GM21717 (cell line): ENCODE results near the gene A1BG.
"Not testable (repeated sequence)": the region's sequence is repeated elsewhere in the genome, so short reads cannot be mapped to it uniquely, and the experiment has no call there.

Experiments
- ATAC-seq: cut with Tn5 transposase; IDR thresholded peaks from one replicate; pipeline ENCODE4 v1.9.1; 2021; ENCODE audit warnings: mild to moderate bottlenecking, moderate library complexity; ENCODE audit not compliant: unreplicated experiment

The A1BG gene

DNA sequence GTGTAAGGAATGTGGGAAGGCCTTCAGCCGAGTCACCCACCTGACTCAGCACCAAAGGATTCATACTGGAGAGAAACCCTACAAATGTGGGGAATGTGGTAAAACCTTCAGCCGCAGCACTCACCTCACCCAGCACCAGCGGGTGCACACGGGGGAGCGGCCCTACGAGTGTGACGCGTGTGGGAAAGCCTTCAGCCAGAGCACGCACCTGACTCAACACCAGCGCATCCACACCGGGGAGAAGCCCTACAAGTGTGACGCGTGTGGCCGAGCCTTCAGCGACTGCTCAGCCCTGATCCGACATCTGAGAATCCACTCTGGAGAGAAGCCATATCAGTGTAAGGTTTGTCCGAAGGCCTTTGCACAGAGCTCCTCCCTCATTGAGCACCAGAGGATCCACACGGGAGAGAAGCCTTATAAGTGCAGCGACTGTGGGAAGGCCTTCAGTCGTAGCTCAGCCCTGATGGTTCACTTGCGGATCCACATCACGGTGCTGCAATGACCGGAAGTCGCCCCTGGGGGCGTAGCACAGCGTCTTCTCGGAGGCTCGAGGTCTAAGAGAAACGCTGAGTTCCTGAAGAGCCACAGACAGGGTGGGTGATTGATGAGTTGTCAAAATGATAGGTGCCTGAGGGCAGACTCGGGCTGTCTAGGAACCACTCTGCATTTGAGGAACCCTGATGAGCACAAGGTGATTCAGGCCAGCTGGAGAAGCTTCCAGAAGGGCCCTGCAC is 14.3 kb downstream of the A1BG start:
- no peak for ATAC-seq

DNA sequence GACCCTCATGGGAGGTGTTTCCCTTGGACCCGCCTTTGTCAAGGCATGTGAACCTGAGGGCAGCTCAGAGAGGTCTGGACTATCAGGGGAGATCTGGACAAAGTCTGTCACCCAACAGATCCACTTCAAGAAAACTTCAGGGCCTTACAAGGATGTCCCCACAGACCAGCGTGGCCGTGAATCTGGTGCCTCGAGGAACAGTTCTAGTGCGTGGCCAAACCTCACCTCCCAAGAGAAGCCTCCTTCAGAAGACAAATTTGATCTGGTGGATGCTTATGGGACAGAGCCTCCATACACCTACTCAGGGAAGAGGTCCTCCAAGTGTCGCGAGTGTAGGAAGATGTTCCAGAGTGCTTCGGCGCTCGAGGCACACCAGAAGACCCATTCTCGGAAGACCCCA is 15.0 kb downstream of the A1BG start:
- ATAC-seq: no peak

DNA sequence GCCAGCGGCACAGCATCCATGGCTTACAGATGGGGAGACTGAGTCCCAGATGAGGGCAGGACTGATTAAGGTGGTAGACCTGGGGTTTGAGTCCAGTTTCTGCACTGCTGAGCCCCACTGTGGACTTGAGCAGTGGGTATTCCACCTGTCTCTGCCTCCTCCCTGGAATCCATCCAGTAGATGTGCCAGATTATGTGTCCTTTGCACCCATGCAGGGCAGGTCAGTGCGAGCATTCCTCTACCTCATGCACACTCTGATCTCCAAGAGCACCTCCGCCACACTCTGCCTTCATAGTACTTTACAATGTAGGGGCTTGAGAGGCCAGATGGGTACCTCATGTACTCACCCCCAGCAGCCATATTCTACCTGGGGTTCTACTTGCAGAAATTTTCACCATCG is 16.5 kb downstream of the A1BG start:
- no peak for ATAC-seq

DNA sequence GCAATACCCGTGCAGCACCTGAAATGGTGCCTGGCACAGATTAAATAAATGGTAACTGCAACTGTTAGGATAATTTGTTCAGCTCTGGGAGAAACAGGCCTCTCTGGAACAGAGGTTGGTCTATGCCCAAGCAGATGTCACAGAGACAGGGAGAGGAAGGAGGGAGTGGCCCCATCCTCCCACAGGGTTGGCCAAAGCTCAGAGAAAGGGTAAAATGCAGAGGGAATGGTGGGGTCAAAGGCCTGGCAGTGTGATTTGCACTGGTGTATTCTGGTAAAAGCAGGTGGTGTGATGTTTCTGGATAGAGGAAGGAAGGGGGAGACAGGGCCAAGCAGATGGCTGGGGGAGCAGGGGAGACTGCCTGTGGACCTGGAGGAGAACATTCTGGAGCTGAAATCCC is 17.1 kb downstream of the A1BG start:
- no peak for ATAC-seq

DNA sequence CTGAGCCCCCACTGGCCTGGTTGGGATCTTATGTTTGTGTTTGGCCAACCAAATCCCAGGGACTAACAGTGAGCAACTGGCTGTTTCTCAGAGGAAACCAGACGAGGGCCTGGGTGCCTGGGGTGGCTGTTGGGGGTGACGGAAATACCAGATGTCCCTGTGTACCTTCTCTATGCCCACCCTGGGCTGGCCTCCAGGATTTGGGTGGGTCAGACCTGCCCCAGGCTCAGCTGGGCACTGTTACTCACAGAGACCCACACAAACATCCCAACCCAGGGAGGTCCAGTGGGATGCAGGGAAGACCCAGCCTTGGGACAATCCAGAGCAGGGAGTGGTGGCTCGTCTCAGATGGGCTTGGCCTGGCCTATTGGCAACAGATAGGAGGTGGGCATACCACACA is 17.7 kb downstream of the A1BG start:
- no peak for ATAC-seq

DNA sequence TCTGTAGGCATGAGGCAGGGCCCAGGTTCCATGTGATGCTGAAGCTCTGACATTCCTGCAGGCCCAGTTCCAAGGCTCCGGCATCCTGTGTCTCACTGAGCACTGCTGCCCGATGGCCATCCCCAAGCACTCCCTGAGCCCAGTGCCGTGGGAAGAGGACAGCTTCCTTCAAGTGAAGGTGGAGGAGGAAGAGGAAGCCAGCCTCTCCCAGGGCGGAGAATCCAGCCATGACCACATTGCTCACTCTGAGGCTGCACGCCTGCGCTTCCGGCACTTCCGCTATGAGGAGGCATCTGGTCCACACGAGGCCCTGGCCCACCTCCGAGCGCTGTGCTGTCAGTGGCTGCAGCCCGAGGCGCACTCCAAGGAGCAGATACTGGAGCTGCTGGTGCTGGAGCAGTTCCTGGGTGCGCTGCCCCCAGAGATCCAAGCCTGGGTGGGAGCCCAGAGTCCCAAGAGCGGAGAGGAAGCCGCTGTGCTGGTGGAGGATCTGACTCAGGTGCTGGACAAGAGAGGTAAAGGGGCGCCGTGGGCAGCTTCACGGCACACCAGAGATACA is 18.5 kb downstream of the A1BG start:
- ATAC-seq: no peak

DNA sequence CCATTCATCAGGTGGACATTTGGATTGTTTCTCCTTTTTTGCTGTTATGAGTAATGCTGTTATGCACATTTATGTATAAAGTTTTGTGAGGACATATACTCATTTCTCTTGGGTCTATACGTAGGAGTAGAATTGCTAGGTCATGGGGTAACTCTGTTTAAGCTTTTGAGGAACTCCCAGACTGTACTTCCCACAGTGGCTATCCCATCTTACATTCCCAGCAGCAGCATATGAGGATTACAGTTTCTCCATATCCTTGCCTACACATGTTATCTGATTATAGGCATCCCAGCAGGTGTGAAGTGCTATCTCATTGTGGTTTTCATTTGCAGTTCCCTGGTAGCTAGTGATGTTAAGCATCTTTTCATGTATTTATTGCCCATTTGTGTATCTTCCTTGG is 20.6 kb downstream of the A1BG start:
- no peak for ATAC-seq

DNA sequence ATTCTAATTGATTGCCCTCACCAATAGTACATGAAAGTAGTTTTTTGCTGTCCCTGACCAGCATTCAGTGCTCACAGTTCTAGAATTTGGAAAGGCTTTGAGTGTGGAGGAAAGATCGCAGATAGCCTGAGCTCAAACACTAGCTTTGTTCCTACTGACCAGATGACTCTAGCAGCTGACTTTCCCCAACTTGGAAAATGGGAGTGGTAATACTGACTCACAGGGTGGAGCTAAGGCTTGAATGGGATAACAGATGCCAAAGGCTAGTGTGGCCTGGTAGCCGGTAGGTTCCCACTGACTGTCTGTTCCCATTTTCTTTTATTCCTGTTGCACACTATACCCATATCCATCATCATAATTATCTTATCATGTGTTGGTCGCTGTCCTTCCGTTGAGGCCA is 22.8 kb downstream of the A1BG start:
- ATAC-seq: no peak

DNA sequence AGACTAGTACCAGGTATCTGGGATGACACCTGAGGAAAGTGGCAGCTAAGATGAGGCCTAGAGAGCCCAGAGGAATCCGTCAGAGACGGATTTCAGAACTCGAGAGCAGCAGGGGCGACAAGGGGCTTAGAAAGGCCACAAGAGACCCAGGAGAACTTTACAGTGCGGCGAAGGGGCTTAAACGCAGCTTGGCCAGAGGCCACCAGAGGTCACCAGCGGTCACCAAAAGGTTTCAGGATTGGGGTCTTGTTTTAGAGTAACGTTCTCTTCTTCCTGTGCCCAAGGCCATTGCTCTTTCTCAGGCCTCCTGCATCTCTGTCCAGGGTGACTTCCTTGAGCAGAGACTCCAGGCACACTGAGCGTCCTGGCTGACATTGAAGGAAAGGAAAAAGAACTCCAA is 24.3 kb downstream of the A1BG start:
- no peak for ATAC-seq

DNA sequence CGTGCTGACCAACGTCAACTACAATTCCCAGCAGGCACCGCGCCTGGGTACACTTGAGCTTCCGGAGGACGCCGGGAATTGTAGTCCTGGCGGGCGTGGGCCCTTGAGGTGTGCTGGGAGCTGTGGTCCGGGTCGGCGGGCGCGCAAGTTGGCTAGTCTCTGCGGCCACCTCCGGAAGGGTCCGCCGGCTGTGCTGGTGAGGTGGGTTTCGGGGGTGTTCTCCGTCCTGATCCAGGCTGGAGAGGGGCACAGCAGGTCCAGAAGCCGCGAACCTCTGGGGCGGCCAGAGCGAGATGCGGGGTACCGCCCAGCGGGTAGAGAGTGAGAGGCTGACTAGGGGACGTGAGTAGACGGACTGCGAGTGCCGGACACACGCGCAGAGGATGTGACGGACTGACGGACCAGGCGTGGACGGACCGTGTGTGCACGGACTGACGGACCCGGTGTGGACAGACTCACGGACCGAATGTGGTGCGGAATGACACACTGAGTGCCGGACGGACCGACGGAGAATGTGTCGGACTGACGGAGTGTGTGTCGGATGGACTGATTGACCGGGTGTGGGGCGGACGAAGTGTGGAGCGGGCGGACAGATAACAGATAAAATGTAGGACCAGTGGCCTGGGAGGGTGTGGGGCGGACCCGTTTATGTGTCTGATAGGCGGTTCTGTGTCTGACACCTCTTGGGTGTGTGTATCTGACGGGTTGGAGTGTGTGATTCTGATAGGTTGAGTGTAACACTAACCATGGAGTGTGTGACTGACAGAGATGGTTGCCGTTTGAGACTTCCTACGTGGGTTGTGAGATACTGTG is 26.2 kb downstream of the A1BG start, which contains the start of gene ZSCAN22:
TSS of gene ZSCAN22 (plus strand) at position 81 of the 813 bp plus-strand sequence. CDS start 7,809 bp downstream, outside the sequence.
- ATAC-seq: peak; percentile 76

DNA sequence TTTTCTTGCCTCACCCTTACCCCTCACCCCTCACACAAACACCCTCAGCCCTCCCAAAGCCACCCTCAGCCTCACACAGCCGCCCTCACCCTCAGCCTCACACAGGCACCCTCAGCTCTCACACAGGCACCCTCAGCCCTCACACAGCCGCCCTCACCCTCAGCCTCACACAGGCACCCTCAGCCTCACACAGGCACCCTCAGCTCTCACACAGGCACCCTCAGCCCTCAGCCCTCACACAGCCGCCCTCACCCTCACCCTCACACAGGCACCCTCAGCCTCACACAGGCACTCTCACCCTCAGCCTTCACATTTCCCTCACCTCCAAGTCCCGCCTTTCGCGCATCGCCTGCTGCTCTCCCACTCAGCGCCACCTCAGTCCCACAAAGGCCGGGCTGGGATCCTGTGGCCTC is 26.8 kb downstream of the A1BG start:
- ATAC-seq: no peak

DNA sequence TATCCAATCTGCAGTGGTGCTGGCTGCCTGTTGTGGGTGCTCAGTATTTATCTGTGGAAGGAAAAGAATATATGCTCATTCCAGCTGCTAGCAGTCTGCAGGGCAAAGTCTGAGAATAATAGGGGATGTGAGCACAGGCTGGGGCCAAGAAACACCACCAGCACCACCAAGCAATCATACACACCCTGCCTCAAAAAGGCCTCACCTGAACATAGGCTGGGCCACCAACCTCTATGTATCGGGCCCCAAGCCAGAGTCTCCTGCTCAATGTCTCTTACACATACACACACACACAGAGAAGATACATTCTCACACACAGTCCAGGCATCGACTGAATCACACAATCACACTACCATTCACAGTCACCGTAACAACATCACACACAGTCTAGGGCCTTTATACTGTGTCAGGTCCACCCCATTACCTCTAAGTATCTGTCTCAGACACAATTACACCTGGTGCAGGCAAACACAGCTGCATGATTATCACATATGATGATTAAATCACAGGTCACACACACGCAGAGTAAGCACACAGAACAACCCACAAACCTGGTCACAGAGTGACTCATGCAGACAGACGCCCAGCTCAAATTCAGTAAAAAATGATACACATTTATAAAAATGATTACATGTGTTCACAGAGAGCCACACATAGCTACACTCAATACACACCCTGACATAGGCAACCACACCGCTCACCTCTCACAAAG is 27.8 kb downstream of the A1BG start:
- no peak for ATAC-seq

DNA sequence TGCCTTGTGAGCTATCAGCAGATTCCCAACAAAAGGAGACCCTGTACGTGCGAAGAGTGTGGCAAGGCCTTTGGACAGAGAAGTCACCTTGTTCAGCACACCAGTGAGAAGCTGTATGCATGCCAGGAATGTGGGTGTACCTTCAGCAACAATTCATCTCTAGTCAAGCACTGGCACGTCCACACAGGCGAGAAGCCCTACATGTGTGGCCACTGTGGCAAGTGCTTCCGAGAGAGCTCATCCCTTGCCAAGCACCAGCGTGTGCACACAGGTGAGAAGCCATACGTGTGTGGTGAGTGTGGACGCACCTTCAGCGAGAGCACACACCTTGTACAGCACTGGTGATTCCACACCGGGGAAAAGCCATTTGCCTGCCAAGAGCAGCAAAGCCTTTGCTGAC is 34.1 kb downstream of the A1BG start:
- no peak for ATAC-seq

DNA sequence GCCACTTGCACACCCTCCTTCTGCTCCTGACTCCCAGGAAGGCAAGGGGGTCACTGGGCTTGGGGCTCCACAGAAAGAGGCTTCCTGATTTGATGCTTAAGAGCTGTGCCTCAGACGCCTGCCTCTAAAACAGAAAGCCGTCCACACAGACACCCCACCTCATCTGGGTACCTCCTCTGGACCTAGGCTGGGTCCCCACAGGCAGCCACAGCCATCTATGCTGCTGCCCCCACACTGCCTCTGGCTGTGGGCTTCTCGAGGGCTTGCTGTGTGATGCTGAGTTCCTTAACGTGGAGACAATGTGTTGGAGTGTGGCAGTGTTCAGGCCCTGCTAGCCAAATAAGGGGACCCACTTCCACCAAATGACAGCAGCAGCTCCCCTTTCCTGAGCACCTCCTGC is 35.0 kb downstream of the A1BG start:
- no peak for ATAC-seq

DNA sequence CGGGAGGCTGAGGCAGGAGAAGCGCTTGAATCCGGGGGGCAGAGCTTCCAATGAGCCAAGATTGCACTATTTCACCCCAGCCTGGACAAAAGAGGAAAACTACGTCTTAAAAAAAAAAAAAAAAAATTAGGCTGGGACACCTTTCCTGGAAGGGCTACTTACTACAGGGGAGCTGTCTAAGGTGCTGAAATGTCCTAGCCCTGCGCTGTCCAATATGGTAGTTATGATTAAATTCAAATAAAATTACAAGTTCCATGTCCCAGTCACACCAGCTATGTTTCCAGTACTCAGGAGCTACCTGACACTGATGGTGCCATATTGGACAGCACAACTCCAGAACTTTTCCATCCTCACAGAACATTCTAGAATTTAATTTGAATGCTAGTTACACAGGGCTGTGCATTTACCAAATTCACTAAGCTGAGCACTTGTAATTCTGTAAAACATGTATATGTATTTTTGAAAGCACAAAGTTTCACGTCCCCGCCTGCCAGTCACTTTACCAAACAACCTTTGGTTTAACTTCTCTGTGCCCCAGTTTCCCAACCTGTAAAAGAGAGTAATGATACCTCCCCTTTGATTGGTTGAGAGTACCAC is 35.7 kb downstream of the A1BG start:
- ATAC-seq: no peak

DNA sequence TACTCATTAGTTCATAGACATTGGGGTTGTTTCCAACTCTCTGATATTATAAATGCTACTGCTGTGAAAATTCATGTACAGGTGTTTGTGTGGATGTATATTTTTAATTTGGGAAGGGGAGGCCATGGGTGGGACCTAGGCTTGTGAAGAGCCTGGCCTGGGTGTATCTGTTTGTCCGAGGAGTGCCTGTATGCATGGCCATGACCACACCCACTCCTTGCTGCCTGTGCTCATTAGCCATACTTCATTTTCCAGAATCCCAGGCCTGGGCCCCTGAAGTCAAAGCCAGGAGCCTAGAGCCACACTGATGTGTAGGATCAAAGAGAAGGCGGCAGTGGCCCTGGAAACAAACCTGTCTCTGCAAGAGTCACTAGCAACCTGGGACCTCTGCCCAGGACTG is 37.7 kb downstream of the A1BG start:
- ATAC-seq: no peak

DNA sequence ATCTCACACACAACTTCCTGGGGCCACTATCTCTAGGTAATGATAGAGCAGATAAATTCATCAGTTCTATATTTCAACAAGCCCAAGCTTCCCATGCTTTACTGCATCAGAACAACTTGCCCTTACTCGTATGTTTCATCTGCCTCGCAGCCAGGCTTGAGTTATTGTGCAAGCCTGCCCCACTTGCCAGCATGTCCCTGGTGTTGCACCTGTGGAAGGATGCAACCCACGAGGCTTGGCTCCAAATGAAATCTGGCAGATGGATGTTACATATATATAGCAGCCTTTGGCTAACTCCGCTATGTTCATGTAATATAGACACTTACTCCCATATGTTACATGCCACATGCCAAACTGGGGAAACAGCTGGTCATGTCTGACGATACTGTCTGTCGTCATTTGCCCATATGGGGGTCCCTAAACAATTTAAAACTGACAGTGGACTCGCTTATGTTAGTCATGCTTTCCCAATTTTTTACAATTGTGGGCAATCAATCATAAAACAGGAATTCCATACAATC is 41.9 kb downstream of the A1BG start:
- no peak for ATAC-seq

DNA sequence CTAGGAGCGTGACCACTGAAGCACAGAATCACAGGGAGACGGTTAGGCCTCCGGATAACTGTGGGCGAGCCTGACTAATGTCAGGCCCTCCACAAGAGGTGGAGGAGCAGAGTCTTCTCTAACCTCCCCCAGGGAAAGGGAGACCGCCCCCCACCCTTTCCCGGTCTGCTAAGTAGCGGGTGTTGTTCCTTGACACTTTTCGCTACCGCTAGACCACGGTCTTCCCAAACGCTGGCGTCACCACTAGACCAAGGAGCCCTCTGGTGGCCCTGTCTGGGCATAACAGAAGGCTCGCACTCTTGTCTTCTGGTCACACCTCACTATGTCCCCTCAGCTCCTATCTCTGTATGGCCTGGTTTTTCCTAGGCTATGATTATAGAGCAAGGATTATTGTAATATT is 42.6 kb downstream of the A1BG start:
- not testable (repeated sequence) for ATAC-seq

DNA sequence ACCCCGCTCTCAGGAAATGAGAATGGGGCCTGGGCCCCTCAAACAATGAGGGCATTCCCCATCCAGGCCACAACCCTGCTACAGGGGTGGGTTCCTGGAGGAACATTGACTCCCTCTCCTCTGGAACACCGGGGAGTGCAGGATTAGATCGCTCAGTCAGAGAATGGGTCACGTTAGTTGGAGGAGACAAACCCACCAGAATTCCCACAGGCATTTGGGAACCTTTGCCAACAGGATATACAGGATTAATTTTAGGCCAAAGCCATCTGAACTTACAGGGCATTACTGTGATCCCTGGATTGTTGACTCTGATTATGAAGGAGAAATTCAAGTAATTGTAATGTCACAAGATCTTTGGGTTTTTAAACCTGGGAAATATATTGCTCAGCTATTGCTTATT is 45.6 kb downstream of the A1BG start:
- no peak for ATAC-seq

DNA sequence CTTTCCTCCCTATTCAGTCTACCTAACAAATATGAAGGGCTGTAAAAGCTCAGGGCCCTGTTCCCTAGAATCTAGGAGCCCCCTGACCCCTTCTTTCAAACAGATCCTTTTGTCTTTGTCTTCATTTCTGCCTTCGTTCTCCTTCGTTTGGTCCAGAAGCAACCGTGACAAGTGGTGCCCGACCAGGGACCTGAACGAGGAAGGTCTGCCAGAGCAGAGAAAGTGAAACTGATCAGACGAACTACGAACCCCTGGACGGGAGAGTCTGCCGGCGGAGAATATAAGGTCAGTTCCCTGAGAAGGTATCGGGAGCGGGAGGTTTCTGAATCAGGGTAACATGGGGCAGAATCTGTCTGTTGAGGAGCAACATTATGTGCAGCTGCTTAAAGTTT is 47.4 kb downstream of the A1BG start:
- ATAC-seq: no peak
